Ascending aorta (tissue), 2 donors: ENCODE measurements around the gene LSS. TPM values are rescaled to one million over a fixed set of nuclear protein-coding genes. Genes with fewer than 3 reads are reported as not detected.
"Not testable (repeated sequence)": the region's sequence is repeated elsewhere in the genome, so short reads cannot be mapped to it uniquely, and the experiment has no call there.

ENCODE experiments used
- DNase-seq, 2 donors: peaks; one replicate each; pipeline ENCODE4 v3.0.0-alpha.2; 2019; ENCODE audit warnings: low spot score in 2 of 2
- H3K27ac ChIP-seq, 2 donors: fragments of 200-600 bp; sonication (generic); one replicate each; pipeline ENCODE4 v1.5.1; 2016 to 2017; ENCODE audit warnings: mild to moderate bottlenecking in 1 of 2
- H3K27me3 ChIP-seq: fragments of 200-600 bp; sonication (generic); one replicate; pipeline ENCODE4 v1.5.1; 2017
- H3K36me3 ChIP-seq, 2 donors: fragments of 200-600 bp; sonication (generic); one replicate each; pipeline ENCODE4 v1.5.1; 2016
- H3K4me1 ChIP-seq, 2 donors: fragments of 200-600 bp; sonication (generic); one replicate each; pipeline ENCODE4 v1.5.1; 2016 to 2017; ENCODE audit warnings: mild to moderate bottlenecking in 1 of 2
- H3K4me3 ChIP-seq, 2 donors: fragments of 200-600 bp; sonication (generic); one replicate each; pipeline ENCODE4 v1.5.1; 2016 to 2017; ENCODE audit warnings: mild to moderate bottlenecking in 1 of 2
- H3K9me3 ChIP-seq, 2 donors: fragments of 200-600 bp; sonication (generic); one replicate each; pipeline ENCODE4 v1.5.1; 2016
- intact Hi-C: fragments of 100-400 bp; cut with DNase I; formaldehyde crosslinking; loops from one replicate; pipeline ENCODE4 v1.15.1; 2023
- total RNA-seq: library from RNA; depleted of rRNA; stranded (reverse); fragments of >200 nt; gene quantifications from one replicate; pipeline ENCODE4 v1.1.0, GENCODE V29; 2016
- TF ChIP-seq, protein P1 (sequence below), 3 experiments: fragments of 200-600 bp in 2 of 3; fragments of 450-650 bp in 1 of 3; sonication (generic) in 2 of 3; IDR thresholded peaks; one replicate each; pipeline ENCODE4 v1.5.1; 2016 to 2019; ENCODE audit warnings: antibody characterized with exemption in 3 of 3, mild to moderate bottlenecking in 1 of 3, moderate library complexity in 1 of 3

Gene LSS
- total RNA-seq, 1 donor from 2014 or later = 49.4 TPM

- TF ChIP-seq, protein P1, sequence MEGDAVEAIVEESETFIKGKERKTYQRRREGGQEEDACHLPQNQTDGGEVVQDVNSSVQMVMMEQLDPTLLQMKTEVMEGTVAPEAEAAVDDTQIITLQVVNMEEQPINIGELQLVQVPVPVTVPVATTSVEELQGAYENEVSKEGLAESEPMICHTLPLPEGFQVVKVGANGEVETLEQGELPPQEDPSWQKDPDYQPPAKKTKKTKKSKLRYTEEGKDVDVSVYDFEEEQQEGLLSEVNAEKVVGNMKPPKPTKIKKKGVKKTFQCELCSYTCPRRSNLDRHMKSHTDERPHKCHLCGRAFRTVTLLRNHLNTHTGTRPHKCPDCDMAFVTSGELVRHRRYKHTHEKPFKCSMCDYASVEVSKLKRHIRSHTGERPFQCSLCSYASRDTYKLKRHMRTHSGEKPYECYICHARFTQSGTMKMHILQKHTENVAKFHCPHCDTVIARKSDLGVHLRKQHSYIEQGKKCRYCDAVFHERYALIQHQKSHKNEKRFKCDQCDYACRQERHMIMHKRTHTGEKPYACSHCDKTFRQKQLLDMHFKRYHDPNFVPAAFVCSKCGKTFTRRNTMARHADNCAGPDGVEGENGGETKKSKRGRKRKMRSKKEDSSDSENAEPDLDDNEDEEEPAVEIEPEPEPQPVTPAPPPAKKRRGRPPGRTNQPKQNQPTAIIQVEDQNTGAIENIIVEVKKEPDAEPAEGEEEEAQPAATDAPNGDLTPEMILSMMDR (IDR thresholded peaks at IDR 0.05) = no peak
- no peak overlapping the region for H3K27ac ChIP-seq
- no peaks in the 10 kb centered on the region for H3K27me3 ChIP-seq
- peak in 1 of 2 donors; percentile 31 for DNase-seq
- no peaks in the 10 kb centered on the region for H3K9me3 ChIP-seq
- H3K4me3 ChIP-seq = no peak overlapping the region
- no peaks in the 10 kb centered on the region for H3K36me3 ChIP-seq
- no peaks in the 10 kb centered on the region for H3K4me1 ChIP-seq
- intact Hi-C loops = no loop called here
Observed at GRCh38 chr21:46172863-46173528, 55.6 kb downstream of the LSS start.

- H3K4me3 ChIP-seq = no peak overlapping the region
- H3K9me3 ChIP-seq = no peaks in the 10 kb centered on the region
- DNase-seq = peak in 1 of 2 donors; percentile 49
- TF ChIP-seq, protein P1 (IDR thresholded peaks at IDR 0.05) = no peak
- no peak overlapping the region for H3K27ac ChIP-seq
- H3K36me3 ChIP-seq = no peaks in the 10 kb centered on the region
- intact Hi-C loops = no loop called here
- H3K4me1 ChIP-seq = no peaks in the 10 kb centered on the region
- no peaks in the 10 kb centered on the region for H3K27me3 ChIP-seq
Observed at GRCh38 chr21:46171996-46172862, 56.3 kb downstream of the LSS start.

- TF ChIP-seq, protein P1 (IDR thresholded peaks at IDR 0.05) = no peak
- no peak for DNase-seq
- H3K4me1 ChIP-seq = no peaks in the 10 kb centered on the region
- no peak overlapping the region for H3K27ac ChIP-seq
- no peak overlapping the region for H3K4me3 ChIP-seq
- H3K36me3 ChIP-seq = no peaks in the 10 kb centered on the region
- H3K27me3 ChIP-seq = no peaks in the 10 kb centered on the region
- intact Hi-C loops = no loop called here
- H3K9me3 ChIP-seq = no peaks in the 10 kb centered on the region
Observed at GRCh38 chr21:46171585-46171984, 57.0 kb downstream of the LSS start.

DNA sequence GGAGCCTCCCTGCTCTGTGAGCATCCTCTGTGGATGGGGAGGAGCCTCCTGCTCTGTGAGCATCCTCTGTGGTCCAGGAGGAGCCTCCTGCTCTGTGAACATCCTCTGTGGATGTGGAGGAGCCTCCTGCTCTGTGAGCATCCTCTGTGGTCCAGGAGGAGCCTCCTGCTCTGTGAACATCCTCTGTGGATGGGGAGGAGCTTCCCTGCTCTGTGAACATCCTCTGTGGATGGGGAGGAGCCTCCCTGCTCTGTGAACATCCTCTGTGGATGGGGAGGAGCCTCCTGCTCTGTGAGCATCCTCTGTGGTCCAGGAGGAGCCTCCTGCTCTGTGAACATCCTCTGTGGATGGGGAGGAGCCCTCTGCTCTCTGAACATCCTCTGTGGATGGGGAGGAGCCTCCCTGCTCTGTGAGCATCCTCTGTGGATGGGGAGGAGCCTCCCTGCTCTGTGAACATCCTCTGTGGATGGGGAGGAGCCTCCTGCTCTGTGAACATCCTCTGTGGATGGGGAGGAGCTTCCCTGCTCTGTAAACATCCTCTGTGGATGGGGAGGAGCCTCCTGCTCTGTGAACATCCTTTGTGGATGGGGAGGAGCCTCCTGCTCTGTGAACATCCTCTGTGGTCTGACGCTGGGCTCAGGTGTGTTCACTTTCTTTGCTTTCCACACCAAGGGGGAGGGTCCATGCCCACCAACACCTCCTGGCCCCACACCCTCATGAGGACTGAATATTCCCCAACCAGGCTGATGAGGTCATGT lies 58.0 kb downstream of the LSS start:
- H3K9me3 ChIP-seq, intact Hi-C loops, H3K36me3 ChIP-seq, H3K4me1 ChIP-seq, H3K4me3 ChIP-seq, H3K27me3 ChIP-seq, H3K27ac ChIP-seq: not testable (repeated sequence)
- DNase-seq = peak in 1 of 2 donors; percentile 31

- Histone ChIP-seq H3K27ac (no peak overlapping the region), H3K4me1 (no peaks in the 10 kb centered on the region), H3K27me3 (no peaks in the 10 kb centered on the region), H3K36me3 (no peaks in the 10 kb centered on the region), H3K9me3 (no peaks in the 10 kb centered on the region), H3K4me3 (no peak overlapping the region)
- TF ChIP-seq, protein P1 (IDR thresholded peaks at IDR 0.05) = no peak
- DNase-seq = no peak
- intact Hi-C loops = no loop called here
Observed at GRCh38 chr21:46168659-46169386, 59.8 kb downstream of the LSS start.
